Hepatocyte (in vitro differentiated cells): ENCODE measurements around the gene DHDDS. TPM values are rescaled to one million over a fixed set of nuclear protein-coding genes. Genes with fewer than 3 reads are reported as not detected.
A peak's percentile ranks its signal among the peaks of the same experiment; 100 is the strongest.

ENCODE experiments used
- DNase-seq: peaks from one replicate; pipeline ENCODE4 v3.0.0-alpha.2; 2016; ENCODE audit warnings: low spot score
- H2AFZ ChIP-seq: fragments of 200-600 bp; sonication (generic); 2 replicates; pipeline ENCODE4 v1.6.0; 2016; ENCODE audit warnings: antibody characterized with exemption, mild to moderate bottlenecking
- H3K27ac ChIP-seq: fragments of 200-600 bp; sonication (generic); 2 replicates; pipeline ENCODE4 v1.5.1; 2016; ENCODE audit warnings: mild to moderate bottlenecking
- H3K27me3 ChIP-seq: fragments of 200-600 bp; sonication (generic); 2 replicates; pipeline ENCODE4 v1.6.1; 2016
- H3K36me3 ChIP-seq: fragments of 200-600 bp; sonication (generic); replicated peaks from 2 replicates; pipeline ENCODE4 v1.5.1; 2016; ENCODE audit warnings: low read depth; ENCODE audit not compliant: insufficient read depth
- H3K4me1 ChIP-seq: fragments of 200-600 bp; sonication (generic); 2 replicates; pipeline ENCODE4 v1.5.1; 2016; ENCODE audit warnings: mild to moderate bottlenecking, moderate library complexity; ENCODE audit not compliant: insufficient read depth
- H3K4me2 ChIP-seq: fragments of 200-600 bp; sonication (generic); 2 replicates; pipeline ENCODE4 v1.6.0; 2016
- H3K4me3 ChIP-seq: fragments of 200-600 bp; sonication (generic); 2 replicates; pipeline ENCODE4 v1.5.1; 2016; ENCODE audit warnings: mild to moderate bottlenecking
- H3K79me2 ChIP-seq: fragments of 200-600 bp; sonication (generic); 2 replicates; pipeline ENCODE4 v1.6.0; 2017; ENCODE audit warnings: mild to moderate bottlenecking
- H3K9me2 ChIP-seq: fragments of 200-600 bp; sonication (generic); replicated peaks from 2 replicates; pipeline ENCODE4 v1.6.0; 2017; ENCODE audit warnings: mild to moderate bottlenecking; ENCODE audit not compliant: insufficient read depth
- H3K9me3 ChIP-seq: fragments of 200-600 bp; sonication (generic); 2 replicates; pipeline ENCODE4 v1.5.1; 2016; ENCODE audit warnings: low read depth, mild to moderate bottlenecking
- H4K20me1 ChIP-seq: fragments of 200-600 bp; sonication (generic); 2 replicates; pipeline ENCODE4 v1.6.0; 2016; ENCODE audit warnings: mild to moderate bottlenecking; ENCODE audit not compliant: insufficient read depth, poor library complexity, severe bottlenecking
- CTCF ChIP-seq: fragments of 200-600 bp; sonication (generic); IDR thresholded peaks from 2 replicates; pipeline ENCODE4 v1.5.1; 2016; ENCODE audit warnings: antibody characterized with exemption, mild to moderate bottlenecking; ENCODE audit not compliant: poor library complexity
- EZH2 ChIP-seq: fragments of 200-600 bp; sonication (generic); IDR thresholded peaks from 2 replicates; pipeline ENCODE4 v1.6.1; 2016; ENCODE audit warnings: antibody characterized with exemption, mild to moderate bottlenecking, borderline replicate concordance
- EZH2phosphoT487 ChIP-seq: fragments of 200-600 bp; sonication (generic); IDR thresholded peaks from one replicate; pipeline ENCODE4 v1.6.1; 2018; ENCODE audit warnings: antibody characterized with exemption, mild to moderate bottlenecking, low read depth, moderate library complexity; ENCODE audit not compliant: unreplicated experiment, severe bottlenecking
- WGBS: methylation state at CpG from one replicate; pipeline ENCODE4 v1.1.6; 2016; ENCODE audit warnings: low lambda C conversion rate; ENCODE audit errors: missing lambda C conversion rate; 5-methylcytosine and 5-hydroxymethylcytosine counted together
- polyA plus RNA-seq: library from polyadenylated mRNA; unstranded; fragments of >200 nt; fragmentation: Nextera tagmentation; extraction: Ambion mirVana; gene quantifications from 2 replicates; pipeline ENCODE4 v1.2.1, GENCODE V29; 2016
- total RNA-seq: library from RNA; depleted of rRNA; stranded (reverse); fragments of >200 nt; gene quantifications from 2 replicates; pipeline ENCODE4 v1.2.3, GENCODE V29; 2014

DHDDS gene
- total and polyA plus RNA-seq, 2 experiments from 2014 or later: 42.9 to 44.9 TPM

DNA sequence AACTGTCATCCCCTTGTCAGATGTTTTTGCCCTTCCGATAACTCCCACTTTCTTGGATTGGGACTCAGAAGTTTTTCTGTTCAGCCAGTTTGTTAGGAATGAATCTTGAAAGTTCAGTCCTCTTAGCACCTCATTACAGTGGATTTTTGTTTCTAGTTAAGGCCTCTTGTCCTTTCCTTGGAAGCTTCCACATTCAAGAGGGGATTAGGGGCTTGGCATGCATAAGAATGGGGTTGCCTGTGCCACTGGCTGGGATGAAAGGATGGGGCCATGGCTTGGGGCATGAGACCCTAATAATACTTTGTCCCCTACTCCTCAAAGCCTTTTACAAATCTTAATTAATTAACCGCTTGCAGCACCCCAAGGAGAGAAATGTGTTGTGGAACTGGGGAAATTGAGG, 2.4 kb upstream of the DHDDS start:
- peaks cover 19% of the 10 kb centered on the region for H3K79me2 ChIP-seq
- H2AFZ ChIP-seq: no peak overlapping the region
- no peaks in the 10 kb centered on the region for H3K9me2 ChIP-seq
- H3K4me1 ChIP-seq: peaks cover 11% of the 10 kb centered on the region
- H4K20me1 ChIP-seq: no peaks in the 10 kb centered on the region
- H3K4me3 ChIP-seq: no peak overlapping the region
- H3K27me3 ChIP-seq: no peaks in the 10 kb centered on the region
- no peak overlapping the region for H3K27ac ChIP-seq
- no peak for DNase-seq
- no peaks in the 10 kb centered on the region for H3K36me3 ChIP-seq
- no peaks in the 10 kb centered on the region for H3K9me3 ChIP-seq
- no peak overlapping the region for H3K4me2 ChIP-seq
- 85% methylated on average over 2 of the region's 2 CpGs for WGBS
- TF ChIP-seq CTCF: no peak
- no peak for TF ChIP-seq EZH2phosphoT487
- no peak for TF ChIP-seq EZH2

DNA sequence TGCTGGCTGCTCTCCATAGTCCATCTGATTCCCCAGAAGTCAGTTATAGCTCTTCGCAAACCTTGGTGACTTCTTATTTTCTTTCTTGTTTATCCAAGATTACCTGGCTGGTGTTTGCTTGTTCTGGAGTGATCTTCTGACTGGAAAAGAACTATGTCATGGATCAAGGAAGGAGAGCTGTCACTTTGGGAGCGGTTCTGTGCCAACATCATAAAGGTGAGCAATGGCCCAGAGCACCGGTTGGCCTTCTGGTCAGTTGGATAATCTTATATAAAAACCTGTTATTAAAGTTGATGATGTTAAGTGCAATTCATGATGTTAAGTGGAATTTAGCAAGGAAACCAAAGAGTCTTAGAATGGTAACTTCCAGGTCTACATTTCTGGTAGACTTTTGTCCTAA, 672 bp downstream of the DHDDS start:
- WGBS: 59% methylated on average over 3 of the region's 3 CpGs
- Histone ChIP-seq H4K20me1 (no peaks in the 10 kb centered on the region), H3K4me1 (peaks cover 11% of the 10 kb centered on the region), H3K36me3 (no peaks in the 10 kb centered on the region), H3K9me3 (no peaks in the 10 kb centered on the region), H3K4me3 (peak overlapping the region; percentile 35), H3K9me2 (no peaks in the 10 kb centered on the region), H2AFZ (peak overlapping the region; percentile 52), H3K27ac (peak overlapping the region; percentile 89), H3K4me2 (peak overlapping the region; percentile 92), H3K79me2 (peaks cover 26% of the 10 kb centered on the region), H3K27me3 (no peaks in the 10 kb centered on the region)
- TF ChIP-seq CTCF (no peak), EZH2 (no peak), EZH2phosphoT487 (no peak)
- DNase-seq: no peak

DNA sequence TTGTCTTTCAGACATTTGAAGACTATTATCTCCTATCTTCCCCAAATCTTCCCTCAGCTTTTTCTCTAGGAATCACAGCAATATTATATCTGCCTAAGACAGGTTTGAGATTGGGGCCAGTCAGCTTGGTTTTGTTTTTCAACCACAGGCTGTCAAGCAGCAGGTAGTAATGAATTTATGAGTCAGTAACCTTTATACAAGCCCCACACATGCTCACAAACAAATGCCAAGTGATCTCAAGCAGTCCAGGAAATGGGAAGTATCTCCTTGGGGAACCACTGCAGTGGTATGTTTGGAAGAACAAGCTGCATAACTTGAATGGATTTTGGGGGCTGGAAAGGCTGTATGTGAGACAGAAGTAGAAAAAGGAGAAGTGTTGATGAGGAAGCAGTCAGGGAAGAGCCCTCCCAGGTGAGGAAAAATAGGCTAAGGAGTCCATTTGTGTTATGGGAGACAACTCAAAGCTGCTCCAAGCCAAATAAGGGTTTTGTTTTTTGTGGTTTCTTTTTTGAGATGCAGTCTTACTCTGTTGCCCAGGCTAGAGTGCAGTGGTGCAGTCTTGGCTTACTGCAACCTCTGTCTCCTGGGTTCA, 2.1 kb downstream of the DHDDS start:
- TF ChIP-seq EZH2 (no peak), EZH2phosphoT487 (no peak)
- no peak for DNase-seq
- Histone ChIP-seq H3K9me2 (no peaks in the 10 kb centered on the region), H3K4me1 (peaks cover 11% of the 10 kb centered on the region), H3K9me3 (no peaks in the 10 kb centered on the region), H3K27me3 (no peaks in the 10 kb centered on the region), H4K20me1 (no peaks in the 10 kb centered on the region), H3K27ac (no peak overlapping the region), H3K4me3 (no peak overlapping the region), H3K79me2 (peaks cover 26% of the 10 kb centered on the region), H3K36me3 (no peaks in the 10 kb centered on the region), H3K4me2 (peak overlapping the region; percentile 92), H2AFZ (no peak overlapping the region)

GRCh38 chr1:26438041-26438440, 5.9 kb downstream of the DHDDS start:
- H2AFZ ChIP-seq: no peak overlapping the region
- no peak overlapping the region for H3K4me3 ChIP-seq
- no peaks in the 10 kb centered on the region for H3K9me2 ChIP-seq
- no peaks in the 10 kb centered on the region for H3K27me3 ChIP-seq
- no peaks in the 10 kb centered on the region for H3K9me3 ChIP-seq
- H3K79me2 ChIP-seq: peaks cover 22% of the 10 kb centered on the region
- peaks cover 8% of the 10 kb centered on the region for H3K4me1 ChIP-seq
- H3K27ac ChIP-seq: no peak overlapping the region
- no peak for DNase-seq
- no peaks in the 10 kb centered on the region for H3K36me3 ChIP-seq
- no peak for TF ChIP-seq EZH2phosphoT487
- TF ChIP-seq CTCF: no peak
- no peak for TF ChIP-seq EZH2
- H3K4me2 ChIP-seq: no peak overlapping the region
- WGBS: 98% methylated on average over 6 of the region's 6 CpGs
- no peaks in the 10 kb centered on the region for H4K20me1 ChIP-seq
